ENCODE data around the gene FBL. TPM values are rescaled to one million over a fixed set of nuclear protein-coding genes. Genes with fewer than 3 reads are reported as not detected.

The FBL gene
- total RNA-seq, 1 donor from 2014 or later, result 89.2 TPM

DNA sequence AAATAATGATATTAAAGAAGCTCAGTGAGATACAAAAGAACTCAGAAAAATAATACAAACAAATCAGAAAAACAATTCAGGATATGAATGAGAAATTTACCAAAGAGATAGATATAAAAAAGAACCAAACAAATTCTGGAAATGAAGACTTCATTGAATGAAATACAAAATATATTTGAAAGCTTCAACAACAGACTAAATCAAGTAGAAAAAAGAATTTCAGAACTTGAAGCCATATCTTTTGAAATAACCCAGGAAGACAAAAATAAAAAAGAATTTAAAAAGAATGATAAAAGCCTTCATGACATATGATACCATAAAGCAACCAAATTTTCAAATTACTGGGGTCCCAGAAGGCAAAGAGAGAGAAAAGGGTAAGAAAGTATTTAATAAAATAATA, 57.9 kb downstream of the FBL start:
- DNase-seq (ENCODE audit: low read depth), result no peak

Other genes starting within 250 kb of the FBL start
- not detected in 2 replicates for gene LGALS13, start 243.9 kb downstream of the FBL start, total RNA-seq
- not detected in 2 replicates for gene LGALS16, start 190.5 kb downstream of the FBL start, total RNA-seq
- gene LGALS14, start 141.9 kb downstream of the FBL start, total RNA-seq, result not detected in 2 replicates
- not detected in 2 replicates for gene CLC, start 108.3 kb downstream of the FBL start, total RNA-seq
- not detected in 2 replicates for gene LEUTX, start 67.5 kb downstream of the FBL start, total RNA-seq
- 9.9 and 47.1 TPM in 2 replicates for gene DYRK1B, start 12.2 kb downstream of the FBL start, total RNA-seq
- gene FCGBP, start 88.3 kb upstream of the FBL start, total RNA-seq, result 1.9 and 26.3 TPM in 2 replicates
- 128 and 155 TPM in 2 replicates for gene PSMC4, start 124.8 kb upstream of the FBL start, total RNA-seq
- 0.52 and 5.7 TPM in 2 replicates for gene ZNF546, start 150.7 kb upstream of the FBL start, total RNA-seq
- 4.5 and 33.2 TPM in 2 replicates for gene ZNF780B, start 209.9 kb upstream of the FBL start, total RNA-seq
- 7.5 and 40.4 TPM in 2 replicates for gene ZNF780A, start 244.6 kb upstream of the FBL start, total RNA-seq

Data from renal cortical epithelial cell (primary cell).